G401 (cell line): ENCODE results near the gene DUOX2. TPM values are rescaled to one million over a fixed set of nuclear protein-coding genes. Genes with fewer than 3 reads are reported as not detected.
"Not testable (repeated sequence)": the region's sequence is repeated elsewhere in the genome, so short reads cannot be mapped to it uniquely, and the experiment has no call there.

ENCODE experiments used
- DNase-seq: peaks from one replicate; pipeline ENCODE4 v3.0.0-alpha.2; 2015; ENCODE audit warnings: low spot score
- in situ Hi-C: cut with HindIII; loops from 2 replicates; pipeline ENCODE4 v1.10.0; 2016; ENCODE audit warnings: low sequenced_read_pairs, mixed read lengths
- total RNA-seq: library from RNA; depleted of rRNA; stranded (reverse); fragments of >200 nt; shearing (Covaris generic); gene quantifications from 2 replicates; pipeline ENCODE4 v1.2.3, GENCODE V29; 2014

DUOX2 gene
- total RNA-seq, 1 experiment from 2014 or later = not detected

GRCh38 chr15:45106002-45106790 lies 7.8 kb downstream of the DUOX2 start:
- DNase-seq = no peak

GRCh38 chr15:45105586-45105985 lies 8.4 kb downstream of the DUOX2 start:
- in situ Hi-C loops = no loop called here
- no peak for DNase-seq

More at GRCh38 chr15:45106002-45106790, 7.8 kb downstream of the DUOX2 start:
- in situ Hi-C loops = no loop called here

GRCh38 chr15:45104170-45104569 lies 9.8 kb downstream of the DUOX2 start:
- in situ Hi-C loops, DNase-seq: not testable (repeated sequence)

- in situ Hi-C loops = no loop called here
- no peak for DNase-seq
Observed at GRCh38 chr15:45102226-45102625, 11.7 kb downstream of the DUOX2 start.

GRCh38 chr15:45101749-45102148 lies 12.2 kb downstream of the DUOX2 start:
- DNase-seq = no peak
- in situ Hi-C loops = no loop called here

- no peak for DNase-seq
- in situ Hi-C loops = no loop called here
Observed at GRCh38 chr15:45100884-45101625, 12.9 kb downstream of the DUOX2 start.

GRCh38 chr15:45099549-45100165 lies 14.3 kb downstream of the DUOX2 start:
- in situ Hi-C loops = no loop called here
- DNase-seq = no peak

- no peak for DNase-seq
- in situ Hi-C loops = no loop called here
Observed at GRCh38 chr15:45097466-45097865, 16.5 kb downstream of the DUOX2 start.

- in situ Hi-C loops = no loop called here
- DNase-seq = no peak
Observed at GRCh38 chr15:45095661-45096060, 18.3 kb downstream of the DUOX2 start.

GRCh38 chr15:45094358-45094730 lies 19.6 kb downstream of the DUOX2 start:
- DNase-seq = no peak
- in situ Hi-C loops = no loop called here

GRCh38 chr15:45093622-45094357 lies 20.2 kb downstream of the DUOX2 start:
- in situ Hi-C loops = no loop called here

GRCh38 chr15:45093013-45093412 lies 21.0 kb downstream of the DUOX2 start:
- in situ Hi-C loops = no loop called here
- no peak for DNase-seq

More at GRCh38 chr15:45093622-45094357, 20.2 kb downstream of the DUOX2 start:
- DNase-seq = no peak

GRCh38 chr15:45091576-45091975 lies 22.4 kb downstream of the DUOX2 start:
- no peak for DNase-seq
- in situ Hi-C loops = no loop called here

- no peak for DNase-seq
- in situ Hi-C loops = no loop called here
Observed at GRCh38 chr15:45091161-45091560, 22.8 kb downstream of the DUOX2 start.

GRCh38 chr15:45089712-45090373 lies 24.1 kb downstream of the DUOX2 start:
- in situ Hi-C loops = no loop called here
- DNase-seq = no peak

- DNase-seq = no peak
- in situ Hi-C loops = no loop called here
Observed at GRCh38 chr15:45088801-45089711, 24.9 kb downstream of the DUOX2 start.

GRCh38 chr15:45087513-45087912 lies 26.5 kb downstream of the DUOX2 start:
- no peak for DNase-seq
- in situ Hi-C loops = no loop called here

GRCh38 chr15:45084163-45084562 lies 29.8 kb downstream of the DUOX2 start:
- DNase-seq = no peak
- in situ Hi-C loops = no loop called here
